Activated T-helper 1 cell treated with anti-CD3 and anti-CD28 coated beads, Interleukin-2, amount 50 U/mL, for 16 hours (primary cell): ENCODE results near the gene C1orf146.
"Not testable (repeated sequence)": the region's sequence is repeated elsewhere in the genome, so short reads cannot be mapped to it uniquely, and the experiment has no call there.

Experiments
- DNase-seq, 2 donors: peaks; one replicate each; pipeline ENCODE4 v3.0.0-alpha.2; 2020; ENCODE audit warnings: low read depth in 1 of 2, low spot score in 1 of 2

Gene C1orf146

GRCh38 chr1:92217721-92218120 is at the start of gene C1orf146:
TSS of gene C1orf146 (plus strand) at chr1:92217915. CDS start at chr1:92231421, 13,506 bp downstream.
- DNase-seq: no peak

GRCh38 chr1:92168657-92169056 is 49.1 kb upstream of the C1orf146 start:
- DNase-seq: no peak

GRCh38 chr1:92169214-92170005 is 48.3 kb upstream of the C1orf146 start:
- no peak for DNase-seq

- DNase-seq: no peak
These were observed 33.1 kb upstream of the C1orf146 start for GRCh38 chr1:92184632-92185031.

- no peak for DNase-seq
These were observed 31.6 kb upstream of the C1orf146 start for GRCh38 chr1:92186081-92186480.

GRCh38 chr1:92188436-92189255 is 29.1 kb upstream of the C1orf146 start:
- DNase-seq: no peak

GRCh38 chr1:92191726-92192125 is 26.0 kb upstream of the C1orf146 start:
- no peak for DNase-seq

GRCh38 chr1:92192246-92192645 is 25.5 kb upstream of the C1orf146 start:
- no peak for DNase-seq

GRCh38 chr1:92194511-92194910 is 23.2 kb upstream of the C1orf146 start:
- no peak for DNase-seq

- DNase-seq: no peak
These were observed 15.7 kb upstream of the C1orf146 start for GRCh38 chr1:92201973-92202372.

GRCh38 chr1:92203105-92203504 is 14.6 kb upstream of the C1orf146 start:
- no peak for DNase-seq

- DNase-seq: no peak
These were observed 7.0 kb upstream of the C1orf146 start for GRCh38 chr1:92210701-92211100.

- DNase-seq: no peak
These were observed 6.5 kb upstream of the C1orf146 start for GRCh38 chr1:92211166-92211565.

- DNase-seq: no peak
These were observed 844 bp downstream of the C1orf146 start for GRCh38 chr1:92218559-92218958.

GRCh38 chr1:92219028-92219427 is 1.3 kb downstream of the C1orf146 start:
- DNase-seq: no peak

GRCh38 chr1:92228401-92228800 is 10.7 kb downstream of the C1orf146 start:
- no peak for DNase-seq

GRCh38 chr1:92230736-92231135 is 13.0 kb downstream of the C1orf146 start:
- DNase-seq: no peak

GRCh38 chr1:92240034-92240433 is 22.3 kb downstream of the C1orf146 start:
- DNase-seq: no peak

GRCh38 chr1:92244376-92244775 is 26.7 kb downstream of the C1orf146 start:
- no peak for DNase-seq

GRCh38 chr1:92254714-92255113 is 37.0 kb downstream of the C1orf146 start:
- DNase-seq: not testable (repeated sequence)

GRCh38 chr1:92259350-92259749 is 41.6 kb downstream of the C1orf146 start:
- no peak for DNase-seq

- DNase-seq: no peak
These were observed 44.8 kb downstream of the C1orf146 start for GRCh38 chr1:92262516-92262915.
